A549 (cell line): ENCODE measurements around the gene CNOT10.

Experiments
- CHD4 ChIP-seq: fragments of 200-600 bp; sonication (generic); IDR thresholded peaks from 2 replicates; pipeline ENCODE4 v1.6.1; 2016; ENCODE audit warnings: antibody characterized with exemption, mild to moderate bottlenecking, borderline replicate concordance
- EHF ChIP-seq: fragments of 250-450 bp; sonication (Bioruptor Pico); IDR thresholded peaks from 2 replicates; pipeline ENCODE4 v1.5.0; 2020; ENCODE audit warnings: mild to moderate bottlenecking
- EP300 ChIP-seq, 2 experiments: fragments of >200 bp; sonication (Bioruptor Twin); formaldehyde crosslinking; IDR thresholded peaks; 2 replicates in 1 of 2; 3 replicates in 1 of 2; pipeline ENCODE4 v1.6.1; 2016 to 2017
- MAZ ChIP-seq: fragments of 150-350 bp; IDR thresholded peaks from 2 replicates; pipeline ENCODE4 v1.6.1; 2014; ENCODE audit warnings: antibody characterized with exemption, low read depth, low read length, borderline replicate concordance
- NR3C1 ChIP-seq: fragments of >200 bp; sonication (Bioruptor Twin); formaldehyde crosslinking; IDR thresholded peaks from 3 replicates; pipeline ENCODE4 v1.6.1; 2017
- REST ChIP-seq: fragments of 200-600 bp; sonication (generic); IDR thresholded peaks from 2 replicates; pipeline ENCODE4 v1.6.1; 2016; ENCODE audit warnings: antibody characterized with exemption, mild to moderate bottlenecking, moderate library complexity
- TF ChIP-seq, protein P1 (sequence below): fragments of >200 bp; sonication (Bioruptor Twin); formaldehyde crosslinking; IDR thresholded peaks from 3 replicates; pipeline ENCODE4 v1.5.1; 2016
- TF ChIP-seq, protein P2 (sequence below): fragments of 150-350 bp; IDR thresholded peaks from 2 replicates; pipeline ENCODE4 v1.6.1; 2014; ENCODE audit warnings: low read depth, mild to moderate bottlenecking, low read length
- TF ChIP-seq, protein P3 (sequence below): fragments of >200 bp; sonication (Bioruptor Twin); formaldehyde crosslinking; IDR thresholded peaks from 3 replicates; pipeline ENCODE4 v1.6.1; 2016

GRCh38 chr3:32655167-32655566 lies 29.8 kb upstream of the CNOT10 start:
- TF ChIP-seq, protein P1, sequence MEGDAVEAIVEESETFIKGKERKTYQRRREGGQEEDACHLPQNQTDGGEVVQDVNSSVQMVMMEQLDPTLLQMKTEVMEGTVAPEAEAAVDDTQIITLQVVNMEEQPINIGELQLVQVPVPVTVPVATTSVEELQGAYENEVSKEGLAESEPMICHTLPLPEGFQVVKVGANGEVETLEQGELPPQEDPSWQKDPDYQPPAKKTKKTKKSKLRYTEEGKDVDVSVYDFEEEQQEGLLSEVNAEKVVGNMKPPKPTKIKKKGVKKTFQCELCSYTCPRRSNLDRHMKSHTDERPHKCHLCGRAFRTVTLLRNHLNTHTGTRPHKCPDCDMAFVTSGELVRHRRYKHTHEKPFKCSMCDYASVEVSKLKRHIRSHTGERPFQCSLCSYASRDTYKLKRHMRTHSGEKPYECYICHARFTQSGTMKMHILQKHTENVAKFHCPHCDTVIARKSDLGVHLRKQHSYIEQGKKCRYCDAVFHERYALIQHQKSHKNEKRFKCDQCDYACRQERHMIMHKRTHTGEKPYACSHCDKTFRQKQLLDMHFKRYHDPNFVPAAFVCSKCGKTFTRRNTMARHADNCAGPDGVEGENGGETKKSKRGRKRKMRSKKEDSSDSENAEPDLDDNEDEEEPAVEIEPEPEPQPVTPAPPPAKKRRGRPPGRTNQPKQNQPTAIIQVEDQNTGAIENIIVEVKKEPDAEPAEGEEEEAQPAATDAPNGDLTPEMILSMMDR: no peak
- TF ChIP-seq, protein P2, sequence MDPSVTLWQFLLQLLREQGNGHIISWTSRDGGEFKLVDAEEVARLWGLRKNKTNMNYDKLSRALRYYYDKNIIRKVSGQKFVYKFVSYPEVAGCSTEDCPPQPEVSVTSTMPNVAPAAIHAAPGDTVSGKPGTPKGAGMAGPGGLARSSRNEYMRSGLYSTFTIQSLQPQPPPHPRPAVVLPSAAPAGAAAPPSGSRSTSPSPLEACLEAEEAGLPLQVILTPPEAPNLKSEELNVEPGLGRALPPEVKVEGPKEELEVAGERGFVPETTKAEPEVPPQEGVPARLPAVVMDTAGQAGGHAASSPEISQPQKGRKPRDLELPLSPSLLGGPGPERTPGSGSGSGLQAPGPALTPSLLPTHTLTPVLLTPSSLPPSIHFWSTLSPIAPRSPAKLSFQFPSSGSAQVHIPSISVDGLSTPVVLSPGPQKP: no peak
- TF ChIP-seq CHD4 (no peak), EP300 (IDR thresholded peaks at IDR 0.05) (no peak), REST (no peak), MAZ (no peak), NR3C1 (no peak), EHF (no peak)
- TF ChIP-seq, protein P3, sequence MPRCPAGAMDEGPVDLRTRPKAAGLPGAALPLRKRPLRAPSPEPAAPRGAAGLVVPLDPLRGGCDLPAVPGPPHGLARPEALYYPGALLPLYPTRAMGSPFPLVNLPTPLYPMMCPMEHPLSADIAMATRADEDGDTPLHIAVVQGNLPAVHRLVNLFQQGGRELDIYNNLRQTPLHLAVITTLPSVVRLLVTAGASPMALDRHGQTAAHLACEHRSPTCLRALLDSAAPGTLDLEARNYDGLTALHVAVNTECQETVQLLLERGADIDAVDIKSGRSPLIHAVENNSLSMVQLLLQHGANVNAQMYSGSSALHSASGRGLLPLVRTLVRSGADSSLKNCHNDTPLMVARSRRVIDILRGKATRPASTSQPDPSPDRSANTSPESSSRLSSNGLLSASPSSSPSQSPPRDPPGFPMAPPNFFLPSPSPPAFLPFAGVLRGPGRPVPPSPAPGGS: no peak
